ENCODE measurements around the gene BACH1.
"Not testable (repeated sequence)": the region's sequence is repeated elsewhere in the genome, so short reads cannot be mapped to it uniquely, and the experiment has no call there.

BACH1 gene

GRCh38 chr21:29349702-29350101 is 51.0 kb downstream of the BACH1 start:
- no peak for DNase-seq

- DNase-seq, result no peak
Measured at GRCh38 chr21:29350246-29350779, 51.6 kb downstream of the BACH1 start.

GRCh38 chr21:29351691-29352090 is 53.0 kb downstream of the BACH1 start:
- DNase-seq, result no peak

- DNase-seq, result not testable (repeated sequence)
Measured at GRCh38 chr21:29355043-29355710, 56.5 kb downstream of the BACH1 start.

- DNase-seq, result not testable (repeated sequence)
Measured at GRCh38 chr21:29356291-29356690, 57.6 kb downstream of the BACH1 start.

- DNase-seq, result not testable (repeated sequence)
Measured at GRCh38 chr21:29356810-29357209, 58.1 kb downstream of the BACH1 start.

- DNase-seq, result no peak
Measured at GRCh38 chr21:29359718-29360117, 61.0 kb downstream of the BACH1 start.

- DNase-seq, result no peak
Measured at GRCh38 chr21:29360799-29361765, 62.4 kb downstream of the BACH1 start.

GRCh38 chr21:29362758-29363157 is 64.0 kb downstream of the BACH1 start:
- DNase-seq, result no peak

GRCh38 chr21:29365661-29366265 is 67.0 kb downstream of the BACH1 start:
- no peak for DNase-seq

- no peak for DNase-seq
Measured at GRCh38 chr21:29366532-29366931, 67.8 kb downstream of the BACH1 start.

- no peak for DNase-seq
Measured at GRCh38 chr21:29367335-29367734, 68.6 kb downstream of the BACH1 start.

- DNase-seq, result no peak
Measured at GRCh38 chr21:29368906-29369305, 70.2 kb downstream of the BACH1 start.

GRCh38 chr21:29371464-29371863 is 72.7 kb downstream of the BACH1 start:
- no peak for DNase-seq

- DNase-seq, result peak; percentile 3
Measured at GRCh38 chr21:29372063-29372802, 73.5 kb downstream of the BACH1 start.

GRCh38 chr21:29374481-29374880 is 75.8 kb downstream of the BACH1 start:
- DNase-seq, result no peak

- peak; percentile 10 for DNase-seq
Measured at GRCh38 chr21:29376556-29376955, 77.8 kb downstream of the BACH1 start.

GRCh38 chr21:29377266-29377665 is 78.5 kb downstream of the BACH1 start:
- DNase-seq, result no peak

- DNase-seq, result no peak
Measured at GRCh38 chr21:29378832-29379231, 80.1 kb downstream of the BACH1 start.

GRCh38 chr21:29379517-29380054 is 80.9 kb downstream of the BACH1 start:
- no peak for DNase-seq

- no peak for DNase-seq
Measured at GRCh38 chr21:29382030-29382654, 83.4 kb downstream of the BACH1 start.
